ENCODE data around the gene PCIF1. TPM values are rescaled to one million over a fixed set of nuclear protein-coding genes. Genes with fewer than 3 reads are reported as not detected.

Gene PCIF1
- total and polyA plus RNA-seq, 9 of the 15 experiments (the other 6 are each of a cell fraction or from before 2014, with no cell fraction given) = 5.8 to 29.4 (median 11.3) TPM

DNA sequence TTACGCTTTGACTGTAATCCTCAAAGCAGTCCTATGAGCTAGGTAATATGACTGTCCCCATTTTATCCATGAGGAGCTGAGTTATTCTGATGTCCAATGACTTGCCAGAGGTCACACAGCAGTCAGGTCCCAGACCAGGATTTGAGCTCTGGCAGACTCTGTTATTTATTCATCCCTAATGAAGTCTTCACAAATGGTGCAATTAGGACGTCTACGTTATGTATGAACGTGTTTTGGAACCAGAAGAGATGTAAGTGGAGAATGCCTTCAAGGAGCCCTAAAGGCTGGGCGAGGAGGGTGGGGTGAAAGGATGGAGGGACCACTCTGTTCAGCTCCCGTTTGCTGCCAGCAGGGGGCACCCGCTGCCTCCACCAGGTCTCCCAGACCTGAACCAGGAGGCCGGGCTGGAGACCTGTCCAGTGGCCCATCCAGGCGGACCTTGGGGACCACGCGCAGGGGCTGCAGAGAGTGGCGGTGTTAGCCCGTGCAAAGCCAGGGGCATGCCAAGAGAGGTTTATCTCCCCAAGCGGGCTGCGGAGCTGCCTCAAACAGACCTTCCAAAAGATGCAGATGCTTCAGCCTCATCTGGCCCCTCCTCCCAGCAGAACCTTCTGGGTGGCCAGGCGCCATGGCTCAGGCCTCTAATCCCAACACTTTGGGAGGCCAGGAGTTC is 52.8 kb downstream of the PCIF1 start:
- no peak overlapping the region for H3K9ac ChIP-seq (ENCODE audit: insufficient read depth in 1 of 2, low read depth in 2 of 2, low read length in 2 of 2)
- 3% methylated on average over 16 of the region's 16 CpGs for WGBS (ENCODE audit: insufficient coverage, low coverage, missing lambda C conversion rate)
- no peaks in the 10 kb centered on the region for H3K79me2 ChIP-seq (ENCODE audit: control insufficient read depth, insufficient read depth, low read length)
- ATAC-seq (peak; percentile 94), DNase-seq (ENCODE audit: extremely low read depth in 1 of 4, low spot score in 3 of 4) (peak; percentile 85 to 90 (median 87)), FAIRE-seq (peak; percentile 87)
- H3K9me3 ChIP-seq (replicated peaks; ENCODE audit: control insufficient read depth, insufficient read depth, low read depth, low read length) = no peaks in the 10 kb centered on the region; the same call in 1 of the 2 replicates
- no peaks in the 10 kb centered on the region for H3K36me3 ChIP-seq (ENCODE audit: control insufficient read depth, insufficient read depth, low read length)
- no peaks in the 10 kb centered on the region for H3K9me1 ChIP-seq (ENCODE audit: control insufficient read depth, insufficient read depth, low read length)
- no peak overlapping the region for H2AFZ ChIP-seq (ENCODE audit: low read depth, low read length)
- ChIA-PET POLR2A (interaction anchor here (0.6 to 1.9 kb wide), 11 partner anchors 9 to 650 kb away, joined by 3 to 8 read pairs (median 3); no protein-coding TSS in a partner anchor), CTCF (ENCODE audit: low intra/inter-chr PET ratio) (interaction anchor here (0.7 to 0.8 kb wide), 5 partner anchors 13 to 386 kb away, joined by 3 to 7 read pairs (median 4); no protein-coding TSS in a partner anchor)
- H3K27ac ChIP-seq (ENCODE audit: extremely low read depth, low read depth, low read length) = no peak overlapping the region
- BruUV-seq (replicated peaks) = no TSS peak
- no peak overlapping the region; the same call in 1 of the 2 replicates for H3K4me2 ChIP-seq (ENCODE audit: insufficient read depth, low read length)
- H3K4me1 ChIP-seq (replicated peaks in 1 of 2; ENCODE audit: control insufficient read depth in 2 of 2, insufficient read depth in 2 of 2, low read length in 2 of 2) = peaks cover 20 to 23% of the 10 kb centered on the region in 2 experiments
- in situ Hi-C loops (cut with MboI) (no loop called here), intact Hi-C loops (cut with micrococcal nuclease) (loop anchor here (2.0 kb wide), 1 partner anchor 26 kb away; no protein-coding TSS in a partner anchor)
- H4K20me1 ChIP-seq (replicated peaks; ENCODE audit: control insufficient read depth, insufficient read depth, low read length) = no peaks in the 10 kb centered on the region
- H3K27me3 ChIP-seq (ENCODE audit: control insufficient read depth in 2 of 2, insufficient read depth in 2 of 2, low read length in 2 of 2) = no peaks in the 10 kb centered on the region
- H3K4me3 ChIP-seq = no peak overlapping the region
- TF ChIP-seq, protein P1, sequence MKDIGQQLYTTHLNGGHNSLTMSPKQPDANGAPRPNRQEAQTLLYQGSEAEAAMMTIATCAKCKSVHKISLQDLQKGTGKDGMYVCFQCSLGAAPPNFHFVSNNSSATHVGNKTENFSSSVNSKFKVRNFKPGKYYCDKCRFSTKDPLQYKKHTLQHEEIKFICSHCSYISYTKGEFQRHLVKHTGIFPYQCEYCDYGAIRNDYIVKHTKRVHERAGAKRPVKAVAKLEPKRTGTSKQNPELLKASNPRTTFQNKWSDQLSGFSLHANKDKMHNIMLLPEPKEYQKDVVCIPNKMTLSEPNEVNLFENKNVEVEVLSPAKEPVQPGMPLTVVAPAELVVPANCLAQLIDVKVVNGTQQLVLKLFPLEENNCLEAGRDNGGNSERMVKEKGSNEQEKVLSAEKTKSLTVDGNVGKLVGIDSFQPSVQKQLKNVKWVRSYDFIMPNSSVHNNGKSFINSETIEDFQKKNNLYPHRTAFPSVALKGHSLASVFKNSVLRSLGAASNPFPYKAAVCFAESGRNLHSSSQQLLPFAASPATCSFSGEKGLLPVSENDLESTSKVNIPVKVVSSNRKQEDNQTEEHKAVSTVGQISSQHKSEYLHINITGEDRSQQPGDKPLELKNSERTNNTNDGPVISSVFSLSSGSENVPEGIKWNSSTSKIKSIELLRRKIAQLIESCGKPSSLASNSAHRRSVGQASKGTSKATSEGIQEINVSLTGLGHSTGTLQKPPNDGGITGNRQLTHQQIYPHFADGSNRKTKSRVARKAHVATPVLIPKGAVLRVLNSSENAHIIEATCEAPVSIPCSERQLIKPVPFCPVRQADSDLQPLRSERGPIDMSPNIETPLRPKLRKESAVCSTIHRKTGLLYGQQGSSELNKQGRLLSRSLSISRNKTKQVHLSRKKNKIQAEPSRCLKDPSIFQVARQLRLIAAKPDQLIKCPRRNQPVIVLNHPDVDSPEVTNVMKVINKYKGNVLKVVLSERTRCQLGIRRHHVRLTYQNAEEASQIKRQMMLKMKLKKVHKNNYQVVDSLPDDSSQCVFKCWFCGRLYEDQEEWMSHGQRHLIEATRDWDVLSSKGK (CRISPR knock-in tag; IDR thresholded peaks at IDR 0.05) = no peak
- TF ChIP-seq NEUROD1 (IDR thresholded peaks at IDR 0.05; ENCODE audit: borderline replicate concordance, low read depth, low read length, partially characterized antibody) = peak; percentile 25
- TF ChIP-seq KDM1A (IDR thresholded peaks at IDR 0.05) = peak; percentile 27 to 43; a peak in 1 of 4 replicates
- peak; percentile 79 for TF ChIP-seq CTBP1 (IDR thresholded peaks at IDR 0.05; ENCODE audit: borderline replicate concordance)
- no peak for TF ChIP-seq NONO (IDR thresholded peaks at IDR 0.05; ENCODE audit: low read depth in 2 of 2, low read length in 1 of 2)
- no peak for TF ChIP-seq ZNF75A (CRISPR knock-in tag; IDR thresholded peaks at IDR 0.05)
- TF ChIP-seq, protein P2, sequence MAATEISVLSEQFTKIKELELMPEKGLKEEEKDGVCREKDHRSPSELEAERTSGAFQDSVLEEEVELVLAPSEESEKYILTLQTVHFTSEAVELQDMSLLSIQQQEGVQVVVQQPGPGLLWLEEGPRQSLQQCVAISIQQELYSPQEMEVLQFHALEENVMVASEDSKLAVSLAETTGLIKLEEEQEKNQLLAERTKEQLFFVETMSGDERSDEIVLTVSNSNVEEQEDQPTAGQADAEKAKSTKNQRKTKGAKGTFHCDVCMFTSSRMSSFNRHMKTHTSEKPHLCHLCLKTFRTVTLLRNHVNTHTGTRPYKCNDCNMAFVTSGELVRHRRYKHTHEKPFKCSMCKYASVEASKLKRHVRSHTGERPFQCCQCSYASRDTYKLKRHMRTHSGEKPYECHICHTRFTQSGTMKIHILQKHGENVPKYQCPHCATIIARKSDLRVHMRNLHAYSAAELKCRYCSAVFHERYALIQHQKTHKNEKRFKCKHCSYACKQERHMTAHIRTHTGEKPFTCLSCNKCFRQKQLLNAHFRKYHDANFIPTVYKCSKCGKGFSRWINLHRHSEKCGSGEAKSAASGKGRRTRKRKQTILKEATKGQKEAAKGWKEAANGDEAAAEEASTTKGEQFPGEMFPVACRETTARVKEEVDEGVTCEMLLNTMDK (IDR thresholded peaks at IDR 0.05; ENCODE audit: borderline replicate concordance, insufficient read depth, low read depth, low read length, poor library complexity, severe bottlenecking) = peak; percentile 42
- 0 out of 2 replicates have a peak, but pooled peaks have one; percentile 22 for TF ChIP-seq SMAD3 (CRISPR knock-in tag; conservative IDR thresholded peaks at IDR 0.05)
- TF ChIP-seq, protein P3, sequence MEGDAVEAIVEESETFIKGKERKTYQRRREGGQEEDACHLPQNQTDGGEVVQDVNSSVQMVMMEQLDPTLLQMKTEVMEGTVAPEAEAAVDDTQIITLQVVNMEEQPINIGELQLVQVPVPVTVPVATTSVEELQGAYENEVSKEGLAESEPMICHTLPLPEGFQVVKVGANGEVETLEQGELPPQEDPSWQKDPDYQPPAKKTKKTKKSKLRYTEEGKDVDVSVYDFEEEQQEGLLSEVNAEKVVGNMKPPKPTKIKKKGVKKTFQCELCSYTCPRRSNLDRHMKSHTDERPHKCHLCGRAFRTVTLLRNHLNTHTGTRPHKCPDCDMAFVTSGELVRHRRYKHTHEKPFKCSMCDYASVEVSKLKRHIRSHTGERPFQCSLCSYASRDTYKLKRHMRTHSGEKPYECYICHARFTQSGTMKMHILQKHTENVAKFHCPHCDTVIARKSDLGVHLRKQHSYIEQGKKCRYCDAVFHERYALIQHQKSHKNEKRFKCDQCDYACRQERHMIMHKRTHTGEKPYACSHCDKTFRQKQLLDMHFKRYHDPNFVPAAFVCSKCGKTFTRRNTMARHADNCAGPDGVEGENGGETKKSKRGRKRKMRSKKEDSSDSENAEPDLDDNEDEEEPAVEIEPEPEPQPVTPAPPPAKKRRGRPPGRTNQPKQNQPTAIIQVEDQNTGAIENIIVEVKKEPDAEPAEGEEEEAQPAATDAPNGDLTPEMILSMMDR (IDR thresholded peaks at IDR 0.05 in 2 of 3, conservative IDR thresholded peaks at IDR 0.05 in 1 of 3; ENCODE audit: insufficient read depth in 2 of 3, low read depth in 1 of 3, low read length in 3 of 3) = peak; percentile 88 to 97 (median 91)
- TF ChIP-seq NR4A1 (CRISPR knock-in tag; IDR thresholded peaks at IDR 0.05) = 0 out of 2 replicates have a peak, but pooled peaks have one; percentile 36
- no peak for TF ChIP-seq NR4A1 (tag; IDR thresholded peaks at IDR 0.05)

Data from K562 (cell line).